ENCODE measurements around the gene WNT10A.

GRCh38 chr2:218880102-218880858 lies at the start of gene WNT10A:
- TF ChIP-seq POLR2A (IDR thresholded peaks at IDR 0.05; ENCODE audit: low read length) (no peak), SREBF2 (IDR thresholded peaks at IDR 0.05) (no peak), CTCF (IDR thresholded peaks at IDR 0.05) (no peak), POLR2AphosphoS2 (conservative IDR thresholded peaks at IDR 0.05; ENCODE audit: low read length) (no peak), MYC (IDR thresholded peaks at IDR 0.05; ENCODE audit: borderline replicate concordance, low read length) (no peak), RAD21 (conservative IDR thresholded peaks at IDR 0.05 in 1 of 2, IDR thresholded peaks at IDR 0.05 in 1 of 2) (no peak), EHMT2 (IDR thresholded peaks at IDR 0.05; ENCODE audit: low read depth) (no peak), MAX (IDR thresholded peaks at IDR 0.05) (no peak), HOXA7 (CRISPR knock-in tag; IDR thresholded peaks at IDR 0.05) (no peak), USF2 (IDR thresholded peaks at IDR 0.05) (no peak), ELK1 (IDR thresholded peaks at IDR 0.05; ENCODE audit: low read depth, low read length) (no peak), CBX8 (IDR thresholded peaks at IDR 0.05) (no peak)
